Measurements from ENCODE around the gene RALGAPA2.

- TF ChIP-seq CTCF (IDR thresholded peaks at IDR 0.05; ENCODE audit: poor library complexity, severe bottlenecking) (no peak), POLR2AphosphoS5 (IDR thresholded peaks at IDR 0.05) (no peak), RAD21 (conservative IDR thresholded peaks at IDR 0.05) (no peak), MXI1 (conservative IDR thresholded peaks at IDR 0.05; ENCODE audit: poor library complexity, severe bottlenecking) (no peak), EZH2 (IDR thresholded peaks at IDR 0.05; ENCODE audit: borderline replicate concordance, insufficient read depth, low read length, poor library complexity, severe bottlenecking) (no peak)
- TF ChIP-seq, protein P1, sequence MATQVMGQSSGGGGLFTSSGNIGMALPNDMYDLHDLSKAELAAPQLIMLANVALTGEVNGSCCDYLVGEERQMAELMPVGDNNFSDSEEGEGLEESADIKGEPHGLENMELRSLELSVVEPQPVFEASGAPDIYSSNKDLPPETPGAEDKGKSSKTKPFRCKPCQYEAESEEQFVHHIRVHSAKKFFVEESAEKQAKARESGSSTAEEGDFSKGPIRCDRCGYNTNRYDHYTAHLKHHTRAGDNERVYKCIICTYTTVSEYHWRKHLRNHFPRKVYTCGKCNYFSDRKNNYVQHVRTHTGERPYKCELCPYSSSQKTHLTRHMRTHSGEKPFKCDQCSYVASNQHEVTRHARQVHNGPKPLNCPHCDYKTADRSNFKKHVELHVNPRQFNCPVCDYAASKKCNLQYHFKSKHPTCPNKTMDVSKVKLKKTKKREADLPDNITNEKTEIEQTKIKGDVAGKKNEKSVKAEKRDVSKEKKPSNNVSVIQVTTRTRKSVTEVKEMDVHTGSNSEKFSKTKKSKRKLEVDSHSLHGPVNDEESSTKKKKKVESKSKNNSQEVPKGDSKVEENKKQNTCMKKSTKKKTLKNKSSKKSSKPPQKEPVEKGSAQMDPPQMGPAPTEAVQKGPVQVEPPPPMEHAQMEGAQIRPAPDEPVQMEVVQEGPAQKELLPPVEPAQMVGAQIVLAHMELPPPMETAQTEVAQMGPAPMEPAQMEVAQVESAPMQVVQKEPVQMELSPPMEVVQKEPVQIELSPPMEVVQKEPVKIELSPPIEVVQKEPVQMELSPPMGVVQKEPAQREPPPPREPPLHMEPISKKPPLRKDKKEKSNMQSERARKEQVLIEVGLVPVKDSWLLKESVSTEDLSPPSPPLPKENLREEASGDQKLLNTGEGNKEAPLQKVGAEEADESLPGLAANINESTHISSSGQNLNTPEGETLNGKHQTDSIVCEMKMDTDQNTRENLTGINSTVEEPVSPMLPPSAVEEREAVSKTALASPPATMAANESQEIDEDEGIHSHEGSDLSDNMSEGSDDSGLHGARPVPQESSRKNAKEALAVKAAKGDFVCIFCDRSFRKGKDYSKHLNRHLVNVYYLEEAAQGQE (IDR thresholded peaks at IDR 0.05; ENCODE audit: borderline replicate concordance): no peak
These were observed 235.9 kb downstream of the RALGAPA2 start for GRCh38 chr20:20476504-20476903.

Measured in neural cell (in vitro differentiated cells).